CD4-positive, alpha-beta memory T cell (primary cell): ENCODE measurements around the gene CAMK2N2. TPM values are rescaled to one million over a fixed set of nuclear protein-coding genes. Genes with fewer than 3 reads are reported as not detected.

Experiments
- CTCF ChIA-PET: fragments of 350-600 bp; sonication (Branson Sonifier 250); formaldehyde crosslinking; loops from one replicate; lab custom pipeline; 2021; ENCODE audit warnings: inconsistent platforms; ENCODE audit not compliant: partially characterized antibody; lab: Charles Lee
- POLR2A ChIA-PET: fragments of 350-600 bp; sonication (Branson Sonifier 250); formaldehyde crosslinking; loops from one replicate; lab custom pipeline; 2021; ENCODE audit not compliant: partially characterized antibody; lab: Charles Lee
- DNase-seq, 5 donors: peaks; one replicate each; pipeline versions ENCODE4 v3.0.0 to v3.0.0-alpha.2; 2020 to 2022; ENCODE audit warnings: mixed read lengths in 1 of 5
- H3K27ac ChIP-seq: one replicate; pipeline ENCODE4 v1.7.0; 2013; ENCODE audit warnings: low read depth, low read length
- H3K27me3 ChIP-seq: 2 replicates; pipeline ENCODE4 v1.7.0; 2013; ENCODE audit warnings: mild to moderate bottlenecking, low read length, moderate library complexity; ENCODE audit not compliant: insufficient read depth
- H3K36me3 ChIP-seq: 2 replicates; pipeline ENCODE4 v1.7.0; 2013; ENCODE audit warnings: mild to moderate bottlenecking, low read length, moderate library complexity; ENCODE audit not compliant: insufficient read depth
- H3K4me1 ChIP-seq: 2 replicates; pipeline ENCODE4 v1.7.0; 2013; ENCODE audit warnings: mild to moderate bottlenecking, low read length, moderate library complexity; ENCODE audit not compliant: insufficient read depth
- H3K4me3 ChIP-seq, 2 donors: one replicate each; pipeline ENCODE4 v1.7.0; 2013; ENCODE audit warnings: low read length in 2 of 2, mild to moderate bottlenecking in 1 of 2
- H3K9me3 ChIP-seq, 2 donors: one replicate each; pipeline ENCODE4 v1.7.0; 2013; ENCODE audit warnings: low read length in 2 of 2, control low read depth in 1 of 2; ENCODE audit not compliant: control insufficient read depth in 1 of 2
- H3K27ac Mint-ChIP-seq, 7 donors: one replicate each; pipeline ENCODE4 v1.8.0; 2020 to 2021; ENCODE audit warnings: mixed read lengths in 7 of 7, mild to moderate bottlenecking in 6 of 7, inconsistent platforms in 3 of 7, moderate library complexity in 3 of 7
- H3K27me3 Mint-ChIP-seq, 2 donors: one replicate each; pipeline ENCODE4 v1.8.0; 2020 to 2021; ENCODE audit warnings: mixed read lengths in 2 of 2
- H3K36me3 Mint-ChIP-seq, 2 donors: one replicate each; pipeline ENCODE4 v1.8.0; 2020 to 2021; ENCODE audit warnings: mixed read lengths in 2 of 2, inconsistent platforms in 1 of 2, mild to moderate bottlenecking in 1 of 2
- H3K4me1 Mint-ChIP-seq, 4 donors: one replicate each; pipeline ENCODE4 v1.8.0; 2020 to 2021; ENCODE audit warnings: mixed read lengths in 4 of 4, mild to moderate bottlenecking in 1 of 4
- H3K4me3 Mint-ChIP-seq, 8 donors: one replicate each; pipeline ENCODE4 v1.8.0; 2020 to 2021; ENCODE audit warnings: mixed read lengths in 8 of 8, mild to moderate bottlenecking in 7 of 8, moderate library complexity in 6 of 8, inconsistent platforms in 3 of 8
- H3K9me3 Mint-ChIP-seq, 8 donors: one replicate each; pipeline ENCODE4 v1.8.0; 2020 to 2021; ENCODE audit warnings: mixed read lengths in 8 of 8, mild to moderate bottlenecking in 5 of 8, inconsistent platforms in 3 of 8, moderate library complexity in 1 of 8
- intact Hi-C: fragments of 100-400 bp; cut with micrococcal nuclease; formaldehyde crosslinking; loops from one replicate; pipeline ENCODE4 v1.15.1; 2023
- polyA plus RNA-seq, 2 donors: library from polyadenylated mRNA; unstranded; fragments of 300-500 nt; fragmentation: Illumina TruSeq; gene quantifications; one replicate each; pipeline ENCODE4 v1.2.3, GENCODE V29; 2021
- total RNA-seq, 2 experiments: library from RNA; stranded (reverse); gene quantifications; one replicate each; pipeline ENCODE4 v1.2.3, GENCODE V29; 2021

Gene CAMK2N2
- total and polyA plus RNA-seq, 4 experiments from 2014 or later: 0.25 TPM; not detected in 3

- ChIA-PET POLR2A (interaction anchor here (0.8 to 1.7 kb wide), 2 partner anchors 11 to 21 kb away, joined by 3 to 8 read pairs; partner anchors contain the start of gene EEF1AKMT4), CTCF (interaction anchor here (0.8 to 5.4 kb wide), 16 partner anchors 9 to 222 kb away, joined by 3 to 76 read pairs (median 8); partner anchors contain the start of gene EEF1AKMT4)
- Mint-ChIP-seq H3K4me1 (peaks cover 5 to 17% (median 7%) of the 10 kb centered on the region in 4 donors), H3K27me3 (peaks cover 43 to 46% of the 10 kb centered on the region in 2 donors), H3K9me3 (peaks cover 0 to 3% (median 0%) of the 10 kb centered on the region in 8 donors), H3K27ac (peak overlapping the region in 1 of 7 donors; percentile 76), H3K4me3 (peak overlapping the region; percentile 28 to 76 (median 66)), H3K36me3 (no peaks in the 10 kb centered on the region)
- Histone ChIP-seq H3K27ac (no peak overlapping the region), H3K4me3 (no peak overlapping the region), H3K36me3 (no peaks in the 10 kb centered on the region), H3K9me3 (no peaks in the 10 kb centered on the region), H3K27me3 (peaks cover 34% of the 10 kb centered on the region), H3K4me1 (peaks cover 11% of the 10 kb centered on the region)
- intact Hi-C loops: loop anchor here (5.0 kb wide), 1 partner anchor 41 kb away; the partner anchor contains the start of gene ABCF3
- no peak for DNase-seq
Observed at GRCh38 chr3:184228376-184229137, 32.8 kb downstream of the CAMK2N2 start.

GRCh38 chr3:184227481-184227935 lies 33.8 kb downstream of the CAMK2N2 start:
- H3K36me3 ChIP-seq: no peaks in the 10 kb centered on the region
- Mint-ChIP-seq H3K4me1 (peaks cover 5 to 17% (median 7%) of the 10 kb centered on the region in 4 donors), H3K9me3 (peaks cover 0 to 3% (median 0%) of the 10 kb centered on the region in 8 donors), H3K36me3 (no peaks in the 10 kb centered on the region), H3K4me3 (no peak overlapping the region), H3K27me3 (peaks cover 38 to 42% of the 10 kb centered on the region in 2 donors), H3K27ac (peak overlapping the region in 1 of 7 donors; percentile 64)
- H3K4me3 ChIP-seq: no peak overlapping the region
- ChIA-PET CTCF (interaction anchor here (0.8 to 5.4 kb wide), 21 partner anchors 10 to 331 kb away, joined by 3 to 76 read pairs (median 7); partner anchors contain the start of genes CAMK2N2 and EEF1AKMT4), POLR2A (interaction anchor here (0.8 to 1.7 kb wide), 2 partner anchors 12 to 22 kb away, joined by 3 to 8 read pairs; partner anchors contain the start of gene EEF1AKMT4)
- peaks cover 32% of the 10 kb centered on the region for H3K27me3 ChIP-seq
- H3K9me3 ChIP-seq: no peaks in the 10 kb centered on the region
- H3K27ac ChIP-seq: no peak overlapping the region
- peak in 4 of 5 donors; percentile 50 to 65 (median 54) for DNase-seq
- peaks cover 11% of the 10 kb centered on the region for H3K4me1 ChIP-seq
- intact Hi-C loops: loop anchor here (1.0 to 5.0 kb wide), 4 partner anchors 23 to 62 kb away; partner anchors contain the start of gene ABCF3

- CTCF ChIA-PET: interaction anchor here (1.2 kb wide), 1 partner anchor 29 kb away, joined by 3 read pairs; no protein-coding TSS in a partner anchor
- peaks cover 0 to 5% (median 0%) of the 10 kb centered on the region in 4 donors for H3K4me1 Mint-ChIP-seq
- peaks cover 24 to 28% of the 10 kb centered on the region in 2 donors for H3K27me3 Mint-ChIP-seq
Observed at GRCh38 chr3:184223946-184224345, 37.4 kb downstream of the CAMK2N2 start.

GRCh38 chr3:184222521-184222920 lies 38.8 kb downstream of the CAMK2N2 start:
- Mint-ChIP-seq H3K9me3 (peaks cover 0 to 2% (median 0%) of the 10 kb centered on the region in 8 donors), H3K36me3 (no peaks in the 10 kb centered on the region), H3K27me3 (peaks cover 19% of the 10 kb centered on the region in 2 donors), H3K4me3 (no peak overlapping the region), H3K4me1 (no peaks in the 10 kb centered on the region), H3K27ac (no peak overlapping the region)
- DNase-seq: no peak
- no peaks in the 10 kb centered on the region for H3K36me3 ChIP-seq
- POLR2A ChIA-PET: no interaction called here
- intact Hi-C loops: no loop called here
- H3K27me3 ChIP-seq: peaks cover under 1% of the 10 kb centered on the region
- H3K4me1 ChIP-seq: no peaks in the 10 kb centered on the region
- CTCF ChIA-PET: interaction anchor here (1.5 kb wide), 1 partner anchor 38 kb away, joined by 3 read pairs; no protein-coding TSS in a partner anchor
- H3K4me3 ChIP-seq: no peak overlapping the region
- H3K9me3 ChIP-seq: no peaks in the 10 kb centered on the region
- no peak overlapping the region for H3K27ac ChIP-seq

More at GRCh38 chr3:184223946-184224345, 37.4 kb downstream of the CAMK2N2 start:
- POLR2A ChIA-PET: no interaction called here
- H3K9me3 Mint-ChIP-seq: peaks cover 0 to 2% (median 0%) of the 10 kb centered on the region in 8 donors
- Histone ChIP-seq H3K4me3 (no peak overlapping the region), H3K4me1 (no peaks in the 10 kb centered on the region), H3K27me3 (peaks cover 11% of the 10 kb centered on the region), H3K27ac (no peak overlapping the region), H3K9me3 (no peaks in the 10 kb centered on the region), H3K36me3 (no peaks in the 10 kb centered on the region)
- no peak overlapping the region for H3K27ac Mint-ChIP-seq
- H3K4me3 Mint-ChIP-seq: no peak overlapping the region
- intact Hi-C loops: no loop called here
- no peaks in the 10 kb centered on the region for H3K36me3 Mint-ChIP-seq
- no peak for DNase-seq

GRCh38 chr3:184218814-184219213 lies 42.5 kb downstream of the CAMK2N2 start:
- H3K9me3 ChIP-seq: no peaks in the 10 kb centered on the region
- DNase-seq: no peak
- H3K4me1 ChIP-seq: no peaks in the 10 kb centered on the region
- CTCF ChIA-PET: interaction anchor here (4.0 kb wide), 1 partner anchor 8 kb away, joined by 26 read pairs; no protein-coding TSS in a partner anchor
- no peaks in the 10 kb centered on the region for H3K36me3 ChIP-seq
- Mint-ChIP-seq H3K4me1 (no peaks in the 10 kb centered on the region), H3K27me3 (peaks cover 8 to 9% of the 10 kb centered on the region in 2 donors), H3K36me3 (no peaks in the 10 kb centered on the region), H3K4me3 (peak overlapping the region in 1 of 8 donors; percentile 20), H3K9me3 (peaks cover 0 to under 1% (median 0%) of the 10 kb centered on the region in 8 donors), H3K27ac (no peak overlapping the region)
- no peaks in the 10 kb centered on the region for H3K27me3 ChIP-seq
- intact Hi-C loops: no loop called here
- POLR2A ChIA-PET: no interaction called here
- no peak overlapping the region for H3K4me3 ChIP-seq
- no peak overlapping the region for H3K27ac ChIP-seq

GRCh38 chr3:184211718-184212117 lies 49.6 kb downstream of the CAMK2N2 start:
- H3K27ac Mint-ChIP-seq: no peak overlapping the region
- ChIA-PET CTCF (no interaction called here), POLR2A (no interaction called here)
- Histone ChIP-seq H3K4me3 (no peak overlapping the region), H3K9me3 (no peaks in the 10 kb centered on the region), H3K27me3 (no peaks in the 10 kb centered on the region), H3K27ac (no peak overlapping the region), H3K4me1 (no peaks in the 10 kb centered on the region), H3K36me3 (no peaks in the 10 kb centered on the region)
- H3K36me3 Mint-ChIP-seq: no peaks in the 10 kb centered on the region
- H3K9me3 Mint-ChIP-seq: no peaks in the 10 kb centered on the region
- DNase-seq: no peak
- no peaks in the 10 kb centered on the region for H3K4me1 Mint-ChIP-seq
- peaks cover 2 to 15% of the 10 kb centered on the region in 2 donors for H3K27me3 Mint-ChIP-seq
- intact Hi-C loops: no loop called here
- no peak overlapping the region for H3K4me3 Mint-ChIP-seq

GRCh38 chr3:184211297-184211696 lies 50.1 kb downstream of the CAMK2N2 start:
- no peaks in the 10 kb centered on the region for H3K36me3 Mint-ChIP-seq
- CTCF ChIA-PET: interaction anchor here (1.0 kb wide), 1 partner anchor 17 kb away, joined by 4 read pairs; no protein-coding TSS in a partner anchor
- H3K9me3 Mint-ChIP-seq: no peaks in the 10 kb centered on the region

More at GRCh38 chr3:184211297-184211696, 50.1 kb downstream of the CAMK2N2 start:
- H3K4me1 ChIP-seq: no peaks in the 10 kb centered on the region
- POLR2A ChIA-PET: no interaction called here
- H3K4me1 Mint-ChIP-seq: no peaks in the 10 kb centered on the region
- H3K4me3 ChIP-seq: no peak overlapping the region
- no peaks in the 10 kb centered on the region for H3K36me3 ChIP-seq
- H3K27ac Mint-ChIP-seq: no peak overlapping the region
- H3K27ac ChIP-seq: no peak overlapping the region
- DNase-seq: no peak
- H3K9me3 ChIP-seq: no peaks in the 10 kb centered on the region
- no peak overlapping the region for H3K4me3 Mint-ChIP-seq
- H3K27me3 Mint-ChIP-seq: peaks cover 5 to 18% of the 10 kb centered on the region in 2 donors
- H3K27me3 ChIP-seq: no peaks in the 10 kb centered on the region
- intact Hi-C loops: no loop called here
